Bronchial epithelial cell (primary cell): ENCODE measurements around the gene PMEL. TPM values are rescaled to one million over a fixed set of nuclear protein-coding genes. Genes with fewer than 3 reads are reported as not detected.
A peak's percentile ranks its signal among the peaks of the same experiment; 100 is the strongest.

Source experiments
- DNase-seq: peaks from one replicate; pipeline ENCODE4 v3.0.0-alpha.2; 2010; ENCODE audit warnings: low read depth
- FAIRE-seq: peaks from 2 replicates; lab custom pipeline; 2011; peaks lifted over from hg19 to GRCh38; lab: Jason Lieb, UNC
- H3K27me3 ChIP-seq: 2 replicates; pipeline ENCODE4 v1.5.1; 2011; ENCODE audit warnings: low read length; ENCODE audit not compliant: control insufficient read depth, insufficient read depth
- H3K36me3 ChIP-seq: 2 replicates; pipeline ENCODE4 v1.5.1; 2011; ENCODE audit warnings: low read length; ENCODE audit not compliant: control insufficient read depth, insufficient read depth
- H3K4me3 ChIP-seq: 2 replicates; pipeline ENCODE4 v1.5.1; 2011; ENCODE audit warnings: mild to moderate bottlenecking, low read depth, low read length, control low read depth
- CTCF ChIP-seq: IDR thresholded peaks from 2 replicates; pipeline ENCODE4 v1.5.1; 2011; ENCODE audit warnings: mild to moderate bottlenecking, moderate library complexity, low read length, control low read depth, inconsistent platforms; ENCODE audit not compliant: insufficient read depth, severe bottlenecking
- total RNA-seq: library from RNA; depleted of rRNA; stranded (reverse); fragments of >200 nt; gene quantifications from 2 replicates; pipeline ENCODE4 v1.2.1, GENCODE V29; 2014

Gene PMEL
- total RNA-seq, 1 donor from 2014 or later, result 2.6 TPM

- no peak for TF ChIP-seq CTCF
- Histone ChIP-seq H3K36me3 (peaks cover 39% of the 10 kb centered on the region), H3K27me3 (no peaks in the 10 kb centered on the region), H3K4me3 (no peak overlapping the region)
- FAIRE-seq (no peak), DNase-seq (no peak)
Measured at GRCh38 chr12:55942577-55943136, 23.2 kb downstream of the PMEL start.

- H3K36me3 ChIP-seq, result peaks cover 40% of the 10 kb centered on the region
- DNase-seq, result no peak
- no peak for FAIRE-seq
- H3K27me3 ChIP-seq, result no peaks in the 10 kb centered on the region
- no peak for TF ChIP-seq CTCF
- no peak overlapping the region for H3K4me3 ChIP-seq
Measured at GRCh38 chr12:55942055-55942454, 23.8 kb downstream of the PMEL start.

- FAIRE-seq (no peak), DNase-seq (peak; percentile 84)
- Histone ChIP-seq H3K4me3 (no peak overlapping the region), H3K36me3 (peaks cover 39% of the 10 kb centered on the region), H3K27me3 (no peaks in the 10 kb centered on the region)
- TF ChIP-seq CTCF, result peak; percentile 96
Measured at GRCh38 chr12:55940065-55940732, 25.6 kb downstream of the PMEL start.

GRCh38 chr12:55938826-55939501 is 26.9 kb downstream of the PMEL start:
- H3K36me3 ChIP-seq, result peaks cover 37% of the 10 kb centered on the region
- no peak for TF ChIP-seq CTCF
- no peaks in the 10 kb centered on the region for H3K27me3 ChIP-seq
- H3K4me3 ChIP-seq, result no peak overlapping the region
- FAIRE-seq (no peak), DNase-seq (peak; percentile 61)

- FAIRE-seq (no peak), DNase-seq (peak; percentile 95)
- H3K4me3 ChIP-seq, result no peak overlapping the region
- no peak for TF ChIP-seq CTCF
- no peaks in the 10 kb centered on the region for H3K27me3 ChIP-seq
- H3K36me3 ChIP-seq, result peaks cover 39% of the 10 kb centered on the region
Measured at GRCh38 chr12:55937981-55938380, 27.9 kb downstream of the PMEL start.
